HEK293T (cell line): ENCODE results near the gene CDHR4.
"Not testable (repeated sequence)": the region's sequence is repeated elsewhere in the genome, so short reads cannot be mapped to it uniquely, and the experiment has no call there.

ENCODE experiments used
- CTCF ChIA-PET: fragments of 350-600 bp; formaldehyde crosslinking; extraction: SDS; loops from one replicate; lab custom pipeline; 2021; ENCODE audit warnings: antibody characterized with exemption, inconsistent platforms; lab: Yijun Ruan, JAX
- POLR2A ChIA-PET: fragments of 350-600 bp; formaldehyde crosslinking; extraction: SDS; loops from one replicate; lab custom pipeline; 2020; ENCODE audit warnings: antibody characterized with exemption, inconsistent platforms; lab: Yijun Ruan, JAX
- DNase-seq: peaks from one replicate; pipeline ENCODE4 v3.0.0; 2012; ENCODE audit warnings: mixed read lengths; ENCODE audit errors: extremely low spot score
- ARNT ChIP-seq: fragments of 450-650 bp; IDR thresholded peaks from 2 replicates; pipeline ENCODE4 v1.6.1; 2017; ENCODE audit warnings: mild to moderate bottlenecking
- BHLHE40 ChIP-seq: fragments of 450-650 bp; IDR thresholded peaks from 2 replicates; pipeline ENCODE4 v1.6.1; 2016; ENCODE audit warnings: mild to moderate bottlenecking, moderate library complexity, borderline replicate concordance
- CTBP1 ChIP-seq: fragments of 450-650 bp; IDR thresholded peaks from 2 replicates; pipeline ENCODE4 v1.6.1; 2016; ENCODE audit warnings: borderline replicate concordance
- ELF4 ChIP-seq: fragments of 450-650 bp; IDR thresholded peaks from 2 replicates; pipeline ENCODE4 v1.6.1; 2017; ENCODE audit warnings: antibody characterized with exemption
- FOXA1 ChIP-seq: fragments of 450-650 bp; IDR thresholded peaks from 2 replicates; pipeline ENCODE4 v1.6.1; 2016; ENCODE audit warnings: mild to moderate bottlenecking
- FOXK2 ChIP-seq: fragments of 450-650 bp; IDR thresholded peaks from 2 replicates; pipeline ENCODE4 v1.6.1; 2016; ENCODE audit warnings: mild to moderate bottlenecking
- FOXM1 ChIP-seq: fragments of 450-650 bp; IDR thresholded peaks from 2 replicates; pipeline ENCODE4 v1.6.1; 2017; ENCODE audit warnings: mild to moderate bottlenecking, borderline replicate concordance
- HDGF ChIP-seq: fragments of 450-650 bp; IDR thresholded peaks from 2 replicates; pipeline ENCODE4 v1.6.1; 2017; ENCODE audit warnings: antibody characterized with exemption, borderline replicate concordance
- L3MBTL2 ChIP-seq: fragments of 450-650 bp; conservative IDR thresholded peaks from 2 replicates; pipeline ENCODE4 v1.6.1; 2016; ENCODE audit warnings: mild to moderate bottlenecking
- LEF1 ChIP-seq: fragments of 450-650 bp; IDR thresholded peaks from 2 replicates; pipeline ENCODE4 v1.6.1; 2017; ENCODE audit warnings: mild to moderate bottlenecking, borderline replicate concordance
- NFRKB ChIP-seq: fragments of 450-650 bp; IDR thresholded peaks from 2 replicates; pipeline ENCODE4 v1.6.1; 2016; ENCODE audit warnings: mild to moderate bottlenecking, moderate library complexity
- SP1 ChIP-seq: fragments of 450-650 bp; IDR thresholded peaks from 2 replicates; pipeline ENCODE4 v1.6.1; 2017
- SUZ12 ChIP-seq: fragments of 450-650 bp; IDR thresholded peaks from 2 replicates; pipeline ENCODE4 v1.6.1; 2016; ENCODE audit warnings: mild to moderate bottlenecking
- TARDBP ChIP-seq: fragments of 450-650 bp; IDR thresholded peaks from 2 replicates; pipeline ENCODE4 v1.6.1; 2016
- ZNF384 ChIP-seq: fragments of 450-650 bp; IDR thresholded peaks from 2 replicates; pipeline ENCODE4 v1.6.1; 2016
- TF ChIP-seq, protein P1 (sequence below): fragments of 450-650 bp; IDR thresholded peaks from 2 replicates; pipeline ENCODE4 v1.6.1; 2016

CDHR4 gene

GRCh38 chr3:49781415-49782199 lies 18.1 kb downstream of the CDHR4 start:
- DNase-seq = no peak
- POLR2A ChIA-PET = interaction anchor here (0.7 kb wide), 1 partner anchor 413 kb away, joined by 4 read pairs; no protein-coding TSS in a partner anchor
- TF ChIP-seq LEF1 = no peak
- CTCF ChIA-PET = no interaction called here

- POLR2A ChIA-PET, CTCF ChIA-PET, DNase-seq: not testable (repeated sequence)
Measured at GRCh38 chr3:49780975-49781365, 18.7 kb downstream of the CDHR4 start.

- TF ChIP-seq ARNT (no peak), SUZ12 (no peak), HDGF (no peak), LEF1 (no peak), NFRKB (no peak), SP1 (no peak), ZNF384 (no peak), TARDBP (no peak), ELF4 (no peak)
- CTCF ChIA-PET = no interaction called here
- POLR2A ChIA-PET = no interaction called here
- no peak for DNase-seq
Measured at GRCh38 chr3:49780080-49780974, 19.3 kb downstream of the CDHR4 start.

DNA sequence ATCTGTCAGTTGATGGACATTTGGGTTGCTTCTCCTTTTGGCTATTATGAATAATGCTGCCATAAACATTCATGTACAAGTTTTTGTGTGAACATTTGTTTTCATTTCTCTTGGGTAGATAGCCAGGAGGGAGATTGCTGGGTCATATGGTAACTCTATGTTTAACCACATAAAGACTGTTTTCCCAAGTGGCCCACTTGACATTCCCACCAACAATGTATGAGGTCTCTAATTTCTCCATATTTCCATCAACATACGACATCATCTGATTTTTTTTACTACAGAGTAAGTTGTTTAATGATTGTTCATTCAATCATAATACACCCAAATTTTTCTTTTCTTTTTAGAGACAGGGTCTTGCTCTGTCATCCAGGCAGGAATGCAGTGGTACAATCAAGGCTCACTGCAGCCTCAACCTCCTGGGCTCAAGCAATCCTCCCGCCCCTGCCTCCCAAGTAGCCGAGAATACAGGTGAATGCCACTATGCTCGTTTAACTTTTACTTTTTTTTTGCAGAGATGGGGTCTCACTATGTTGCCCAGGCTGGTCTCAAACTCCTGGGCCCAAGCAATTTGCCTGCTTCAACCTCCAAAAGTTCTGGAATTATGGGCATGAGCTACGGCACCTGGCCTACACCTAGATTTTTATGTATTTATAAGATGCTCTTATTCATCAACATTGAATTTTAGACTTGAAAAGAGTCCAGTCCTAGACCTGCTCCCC lies 20.2 kb downstream of the CDHR4 start:
- TF ChIP-seq CTBP1 = no peak
- ChIA-PET POLR2A (no interaction called here), CTCF (no interaction called here)
- DNase-seq = no peak

DNA sequence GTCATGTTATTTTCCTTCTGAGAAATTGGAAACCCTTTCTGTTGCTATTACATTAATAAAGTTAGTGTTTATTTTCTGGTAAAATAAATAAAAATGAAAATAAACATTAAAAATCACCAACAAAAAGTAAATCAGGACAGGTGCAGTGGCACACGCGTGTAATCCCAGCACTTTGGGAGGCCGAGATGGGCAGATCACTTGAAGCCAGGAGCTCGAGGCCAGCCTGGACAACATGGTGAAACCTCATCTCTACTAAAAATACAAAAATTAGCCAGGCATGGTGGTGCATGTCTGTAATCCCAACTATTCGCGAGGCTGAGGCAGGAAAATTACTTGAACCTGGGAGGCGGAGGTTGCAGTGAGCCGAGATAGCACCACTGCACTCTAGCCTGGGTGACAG lies 23.6 kb downstream of the CDHR4 start:
- DNase-seq, CTCF ChIA-PET: not testable (repeated sequence)
- POLR2A ChIA-PET = interaction anchor here (1.1 to 1.7 kb wide), 2 partner anchors 10 to 31 kb away, joined by 4 to 7 read pairs; partner anchors contain the start of gene IP6K1

DNA sequence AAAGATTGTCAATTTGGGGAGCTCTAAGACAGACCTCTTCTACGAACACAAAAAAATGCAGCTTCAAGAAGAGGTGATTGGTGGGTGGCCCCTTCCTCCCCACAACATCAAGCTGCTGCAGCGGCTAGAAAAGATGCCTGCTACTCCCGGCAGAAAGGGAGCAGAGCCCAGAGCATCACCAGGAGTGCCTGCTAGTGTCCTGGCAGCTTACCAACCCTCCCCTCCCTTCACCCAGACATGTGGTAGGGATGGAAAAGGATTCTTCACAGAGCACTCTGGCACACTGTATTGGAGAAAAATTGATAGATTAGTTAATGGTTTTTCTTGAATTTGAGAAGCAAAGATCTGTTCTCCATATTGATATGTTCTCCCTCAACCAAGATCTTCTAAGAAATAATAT lies 24.1 kb downstream of the CDHR4 start:
- no peak for DNase-seq
- CTCF ChIA-PET = no interaction called here
- POLR2A ChIA-PET = interaction anchor here (1.1 to 1.7 kb wide), 2 partner anchors 11 to 31 kb away, joined by 4 to 7 read pairs; partner anchors contain the start of gene IP6K1
- TF ChIP-seq FOXA1 = no peak
- TF ChIP-seq FOXK2 = no peak
- TF ChIP-seq BHLHE40 = no peak
- TF ChIP-seq LEF1 = no peak
- TF ChIP-seq HDGF = no peak
- TF ChIP-seq TARDBP = no peak
- TF ChIP-seq, protein P1, sequence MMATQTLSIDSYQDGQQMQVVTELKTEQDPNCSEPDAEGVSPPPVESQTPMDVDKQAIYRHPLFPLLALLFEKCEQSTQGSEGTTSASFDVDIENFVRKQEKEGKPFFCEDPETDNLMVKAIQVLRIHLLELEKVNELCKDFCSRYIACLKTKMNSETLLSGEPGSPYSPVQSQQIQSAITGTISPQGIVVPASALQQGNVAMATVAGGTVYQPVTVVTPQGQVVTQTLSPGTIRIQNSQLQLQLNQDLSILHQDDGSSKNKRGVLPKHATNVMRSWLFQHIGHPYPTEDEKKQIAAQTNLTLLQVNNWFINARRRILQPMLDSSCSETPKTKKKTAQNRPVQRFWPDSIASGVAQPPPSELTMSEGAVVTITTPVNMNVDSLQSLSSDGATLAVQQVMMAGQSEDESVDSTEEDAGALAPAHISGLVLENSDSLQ = no peak
- no peak for TF ChIP-seq ELF4
- TF ChIP-seq SUZ12 = no peak
- no peak for TF ChIP-seq CTBP1
- no peak for TF ChIP-seq NFRKB
- TF ChIP-seq ARNT = no peak
- TF ChIP-seq FOXM1 = no peak
- TF ChIP-seq SP1 = no peak
- TF ChIP-seq ZNF384 = no peak
- TF ChIP-seq L3MBTL2 = no peak

- POLR2A ChIA-PET = no interaction called here
- no peak for DNase-seq
Measured at GRCh38 chr3:49772703-49773102, 27.0 kb downstream of the CDHR4 start.

DNA sequence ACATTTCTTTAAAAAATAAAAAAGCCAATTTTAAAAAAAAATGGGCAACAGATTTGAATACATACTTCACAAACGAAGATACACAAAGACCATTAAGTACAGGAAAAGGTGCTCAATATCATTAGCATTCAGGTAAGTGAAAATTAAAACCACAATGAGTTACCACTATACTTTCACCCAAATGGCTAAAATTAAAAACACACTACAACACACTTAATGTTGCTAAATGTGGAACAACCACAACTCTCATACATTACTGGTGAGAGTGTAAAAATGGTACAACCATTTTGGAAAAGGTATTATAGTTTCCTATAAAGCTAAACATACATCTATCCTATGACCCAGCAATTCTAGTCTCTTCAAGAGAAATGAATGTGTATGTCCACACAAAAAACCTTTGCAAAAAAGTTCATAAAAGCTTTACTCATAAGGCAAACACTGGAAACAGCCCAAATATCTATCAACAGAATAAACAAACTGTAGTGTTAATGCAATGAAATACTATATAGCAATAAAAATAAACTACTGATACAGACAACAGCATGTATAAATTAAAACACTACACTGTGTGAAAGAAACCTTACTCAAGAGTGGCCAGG lies 28.2 kb downstream of the CDHR4 start:
- no peak for DNase-seq
- POLR2A ChIA-PET = interaction anchor here (1.4 kb wide), 1 partner anchor 15 kb away, joined by 4 read pairs; the partner anchor contains the start of gene IP6K1
- CTCF ChIA-PET = no interaction called here
- TF ChIP-seq ZNF384 (no peak), FOXK2 (no peak), ARNT (no peak)
- TF ChIP-seq, protein P1 = no peak

More at GRCh38 chr3:49772703-49773102, 27.0 kb downstream of the CDHR4 start:
- CTCF ChIA-PET = no interaction called here
- TF ChIP-seq ZNF384 = peak; percentile 29; the same call in 1 of the 2 replicates
- TF ChIP-seq L3MBTL2 = no peak
